ENCODE measurements around the gene PPP2R5C.

Gene PPP2R5C

GRCh38 chr14:101873991-101874390 lies 112.5 kb downstream of the PPP2R5C start:
- no peak for DNase-seq

- DNase-seq: peak; percentile 43
These were observed 113.7 kb downstream of the PPP2R5C start for GRCh38 chr14:101875041-101875726.

GRCh38 chr14:101875727-101876554 lies 114.4 kb downstream of the PPP2R5C start:
- DNase-seq: peak; percentile 89

- peak; percentile 56 for DNase-seq
These were observed 115.0 kb downstream of the PPP2R5C start for GRCh38 chr14:101876555-101876938.

- DNase-seq: no peak
These were observed 116.3 kb downstream of the PPP2R5C start for GRCh38 chr14:101877766-101878165.

GRCh38 chr14:101878211-101878821 lies 116.8 kb downstream of the PPP2R5C start:
- no peak for DNase-seq

GRCh38 chr14:101878822-101879528 lies 117.5 kb downstream of the PPP2R5C start:
- no peak for DNase-seq

- no peak for DNase-seq
These were observed 118.2 kb downstream of the PPP2R5C start for GRCh38 chr14:101879529-101880336.

- no peak for DNase-seq
These were observed 119.9 kb downstream of the PPP2R5C start for GRCh38 chr14:101881426-101881825.

GRCh38 chr14:101882141-101882935 lies 120.8 kb downstream of the PPP2R5C start:
- DNase-seq: no peak

- DNase-seq: no peak
These were observed 122.8 kb downstream of the PPP2R5C start for GRCh38 chr14:101884089-101884933.

- no peak for DNase-seq
These were observed 123.5 kb downstream of the PPP2R5C start for GRCh38 chr14:101884934-101885576.

- no peak for DNase-seq
These were observed 125.7 kb downstream of the PPP2R5C start for GRCh38 chr14:101887219-101887618.

GRCh38 chr14:101888182-101888581 lies 126.7 kb downstream of the PPP2R5C start:
- DNase-seq: no peak

- DNase-seq: no peak
These were observed 127.9 kb downstream of the PPP2R5C start for GRCh38 chr14:101889366-101889765.

- no peak for DNase-seq
These were observed 128.4 kb downstream of the PPP2R5C start for GRCh38 chr14:101889898-101890297.

GRCh38 chr14:101891471-101891870 lies 130.0 kb downstream of the PPP2R5C start:
- no peak for DNase-seq

GRCh38 chr14:101893759-101894158 lies 132.2 kb downstream of the PPP2R5C start:
- DNase-seq: no peak

- no peak for DNase-seq
These were observed 133.0 kb downstream of the PPP2R5C start for GRCh38 chr14:101894365-101895081.
